ENCODE data around the gene DCBLD1. TPM values are rescaled to one million over a fixed set of nuclear protein-coding genes. Genes with fewer than 3 reads are reported as not detected.

Gene DCBLD1
- total RNA-seq, 1 donor from 2014 or later: 7.5 TPM

DNA sequence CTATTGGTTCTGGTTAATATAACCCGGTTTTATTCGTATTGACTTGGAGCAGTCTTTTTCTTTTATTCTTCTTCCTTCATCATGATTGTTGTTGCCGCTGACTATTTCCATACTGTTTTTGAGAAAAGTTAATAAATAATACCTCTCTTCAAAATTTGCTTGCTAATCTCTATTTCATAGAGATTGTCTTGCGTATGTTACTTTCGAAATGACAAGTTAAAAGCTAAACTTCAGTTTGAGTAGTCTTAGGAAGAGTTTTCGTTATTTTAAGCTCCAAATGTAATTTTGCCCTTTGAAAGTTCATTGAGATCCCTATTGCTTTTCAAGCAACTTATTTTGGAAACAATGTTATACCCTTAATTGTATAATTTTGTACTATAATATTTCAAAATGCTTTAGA, 36.4 kb downstream of the DCBLD1 start:
- Histone ChIP-seq H3K27me3 (no peaks in the 10 kb centered on the region), H3K9me3 (ENCODE audit: low read depth) (no peaks in the 10 kb centered on the region), H3K4me3 (no peak overlapping the region), H3K27ac (no peak overlapping the region), H3K36me3 (no peaks in the 10 kb centered on the region), H3K9ac (no peak overlapping the region), H2AFZ (replicated peaks) (no peak overlapping the region), H3F3A (ENCODE audit: low read depth) (no peaks in the 10 kb centered on the region), H4K20me1 (ENCODE audit: low read depth) (no peaks in the 10 kb centered on the region), H3K4me1 (no peaks in the 10 kb centered on the region), H3K4me2 (no peak overlapping the region), H3K79me2 (ENCODE audit: low read depth) (no peaks in the 10 kb centered on the region)
- Mint-ChIP-seq H3K27me3 (ENCODE audit: insufficient read depth, low read depth) (peaks cover 2% of the 10 kb centered on the region), H3K36me3 (peaks cover 2% of the 10 kb centered on the region), H3K4me1 (no peaks in the 10 kb centered on the region), H3K4me3 (no peak overlapping the region), H3K9me3 (no peaks in the 10 kb centered on the region), H3K27ac (no peak overlapping the region)
- TF ChIP-seq, protein P1, sequence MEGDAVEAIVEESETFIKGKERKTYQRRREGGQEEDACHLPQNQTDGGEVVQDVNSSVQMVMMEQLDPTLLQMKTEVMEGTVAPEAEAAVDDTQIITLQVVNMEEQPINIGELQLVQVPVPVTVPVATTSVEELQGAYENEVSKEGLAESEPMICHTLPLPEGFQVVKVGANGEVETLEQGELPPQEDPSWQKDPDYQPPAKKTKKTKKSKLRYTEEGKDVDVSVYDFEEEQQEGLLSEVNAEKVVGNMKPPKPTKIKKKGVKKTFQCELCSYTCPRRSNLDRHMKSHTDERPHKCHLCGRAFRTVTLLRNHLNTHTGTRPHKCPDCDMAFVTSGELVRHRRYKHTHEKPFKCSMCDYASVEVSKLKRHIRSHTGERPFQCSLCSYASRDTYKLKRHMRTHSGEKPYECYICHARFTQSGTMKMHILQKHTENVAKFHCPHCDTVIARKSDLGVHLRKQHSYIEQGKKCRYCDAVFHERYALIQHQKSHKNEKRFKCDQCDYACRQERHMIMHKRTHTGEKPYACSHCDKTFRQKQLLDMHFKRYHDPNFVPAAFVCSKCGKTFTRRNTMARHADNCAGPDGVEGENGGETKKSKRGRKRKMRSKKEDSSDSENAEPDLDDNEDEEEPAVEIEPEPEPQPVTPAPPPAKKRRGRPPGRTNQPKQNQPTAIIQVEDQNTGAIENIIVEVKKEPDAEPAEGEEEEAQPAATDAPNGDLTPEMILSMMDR (IDR thresholded peaks at IDR 0.05): no peak
- TF ChIP-seq EZH2phosphoT487 (IDR thresholded peaks at IDR 0.05): no peak
- TF ChIP-seq EZH2 (IDR thresholded peaks at IDR 0.05): no peak
- DNase-seq (ENCODE audit: low spot score): no peak

- TF ChIP-seq EZH2 (IDR thresholded peaks at IDR 0.05): no peak
- TF ChIP-seq EZH2phosphoT487 (IDR thresholded peaks at IDR 0.05): no peak
- Histone ChIP-seq H3K4me1 (no peaks in the 10 kb centered on the region), H3K9ac (no peak overlapping the region), H2AFZ (replicated peaks) (no peak overlapping the region), H3K27me3 (no peaks in the 10 kb centered on the region), H3K79me2 (ENCODE audit: low read depth) (no peaks in the 10 kb centered on the region), H3F3A (ENCODE audit: low read depth) (no peaks in the 10 kb centered on the region), H3K27ac (no peak overlapping the region), H3K9me3 (ENCODE audit: low read depth) (no peaks in the 10 kb centered on the region), H3K36me3 (no peaks in the 10 kb centered on the region), H3K4me3 (no peak overlapping the region), H4K20me1 (ENCODE audit: low read depth) (no peaks in the 10 kb centered on the region), H3K4me2 (no peak overlapping the region)
- no peak for DNase-seq (ENCODE audit: low spot score)
- Mint-ChIP-seq H3K27me3 (ENCODE audit: insufficient read depth, low read depth) (peaks cover 2% of the 10 kb centered on the region), H3K27ac (no peak overlapping the region), H3K9me3 (no peaks in the 10 kb centered on the region), H3K4me3 (no peak overlapping the region), H3K4me1 (no peaks in the 10 kb centered on the region), H3K36me3 (peaks cover 2% of the 10 kb centered on the region)
Observed at GRCh38 chr6:117520603-117521395, 38.3 kb downstream of the DCBLD1 start.

DNA sequence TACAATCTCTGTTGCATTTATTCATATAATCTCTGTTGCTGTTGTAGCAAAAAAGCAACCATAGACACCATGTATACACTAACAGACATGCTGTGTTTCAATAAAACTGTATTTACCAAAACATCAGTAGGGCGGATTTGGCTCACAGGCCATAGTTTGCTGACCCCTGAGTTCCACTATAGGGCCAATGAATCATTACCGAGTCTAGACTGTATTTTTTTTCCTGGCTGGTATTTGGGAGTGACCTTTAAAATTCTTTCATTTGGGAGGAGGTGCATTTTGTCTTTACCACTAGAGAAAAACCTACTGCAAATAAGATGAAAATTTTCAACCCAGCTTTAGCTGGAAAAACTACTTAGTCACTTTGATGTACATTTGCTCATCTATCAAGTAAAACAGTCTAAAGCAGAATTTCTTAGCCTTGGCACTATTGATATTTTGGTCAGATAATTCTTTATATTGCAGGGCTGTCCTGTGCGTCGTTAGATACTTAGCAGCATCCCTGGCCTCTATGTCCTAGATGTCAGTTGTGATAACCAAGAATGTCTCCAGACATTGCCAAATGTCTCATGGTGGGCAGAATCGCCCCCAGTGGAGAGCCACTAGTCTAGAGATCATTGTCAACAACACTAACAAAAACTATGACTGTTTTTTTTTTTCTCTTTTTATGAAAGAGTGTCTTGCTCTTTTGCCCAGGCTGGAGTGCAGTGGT, 39.5 kb downstream of the DCBLD1 start:
- H3K4me2 ChIP-seq: no peak overlapping the region
- H3F3A ChIP-seq (ENCODE audit: low read depth): no peaks in the 10 kb centered on the region
- H3K27me3 ChIP-seq: no peaks in the 10 kb centered on the region

DNA sequence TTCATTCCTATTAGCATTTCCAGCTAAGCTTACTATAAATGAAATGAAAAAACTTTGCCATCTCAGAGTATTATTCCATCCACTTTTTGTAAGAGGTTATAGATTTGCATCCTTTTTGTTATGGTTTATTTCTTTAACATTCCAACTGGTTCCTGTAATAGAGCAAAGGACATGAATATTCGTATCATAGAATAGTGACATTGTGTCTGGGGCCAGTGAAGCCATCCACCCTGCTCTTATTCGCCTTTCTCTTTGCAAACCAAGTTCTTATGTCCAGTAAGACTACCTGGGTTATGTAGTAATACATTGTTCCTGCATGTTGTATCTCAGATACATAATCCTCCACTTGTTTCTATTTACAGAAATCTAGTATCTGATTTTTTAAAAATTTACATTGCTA, 43.1 kb downstream of the DCBLD1 start:
- Mint-ChIP-seq H3K4me1 (no peaks in the 10 kb centered on the region), H3K4me3 (no peak overlapping the region), H3K9me3 (no peaks in the 10 kb centered on the region), H3K36me3 (no peaks in the 10 kb centered on the region), H3K27me3 (ENCODE audit: insufficient read depth, low read depth) (peaks cover 2% of the 10 kb centered on the region), H3K27ac (no peak overlapping the region)
- no peak for TF ChIP-seq EZH2 (IDR thresholded peaks at IDR 0.05)
- TF ChIP-seq EZH2phosphoT487 (IDR thresholded peaks at IDR 0.05): no peak
- TF ChIP-seq, protein P1 (IDR thresholded peaks at IDR 0.05): no peak
- Histone ChIP-seq H3K4me2 (no peak overlapping the region), H3K27me3 (no peaks in the 10 kb centered on the region), H3K4me3 (no peak overlapping the region), H3K9ac (no peak overlapping the region), H3K79me2 (ENCODE audit: low read depth) (no peaks in the 10 kb centered on the region), H3K36me3 (no peaks in the 10 kb centered on the region), H3K27ac (no peak overlapping the region), H2AFZ (replicated peaks) (no peak overlapping the region), H4K20me1 (ENCODE audit: low read depth) (no peaks in the 10 kb centered on the region), H3K4me1 (no peaks in the 10 kb centered on the region), H3F3A (ENCODE audit: low read depth) (no peaks in the 10 kb centered on the region), H3K9me3 (ENCODE audit: low read depth) (no peaks in the 10 kb centered on the region)
- no peak for DNase-seq (ENCODE audit: low spot score)

More for the DNA sequence above, 39.5 kb downstream of the DCBLD1 start:
- no peak overlapping the region for H3K4me3 Mint-ChIP-seq
- no peaks in the 10 kb centered on the region for H4K20me1 ChIP-seq (ENCODE audit: low read depth)
- no peak overlapping the region for H3K27ac ChIP-seq
- no peaks in the 10 kb centered on the region for H3K4me1 Mint-ChIP-seq
- H3K4me3 ChIP-seq: no peak overlapping the region
- no peaks in the 10 kb centered on the region for H3K4me1 ChIP-seq
- H2AFZ ChIP-seq (replicated peaks): no peak overlapping the region
- no peak overlapping the region for H3K9ac ChIP-seq
- no peaks in the 10 kb centered on the region for H3K36me3 Mint-ChIP-seq
- H3K79me2 ChIP-seq (ENCODE audit: low read depth): no peaks in the 10 kb centered on the region
- no peaks in the 10 kb centered on the region for H3K36me3 ChIP-seq
- H3K27ac Mint-ChIP-seq: no peak overlapping the region
- H3K9me3 Mint-ChIP-seq: no peaks in the 10 kb centered on the region
- H3K27me3 Mint-ChIP-seq (ENCODE audit: insufficient read depth, low read depth): peaks cover 2% of the 10 kb centered on the region
- H3K9me3 ChIP-seq (ENCODE audit: low read depth): no peaks in the 10 kb centered on the region
- no peak for TF ChIP-seq EZH2phosphoT487 (IDR thresholded peaks at IDR 0.05)
- DNase-seq (ENCODE audit: low spot score): no peak

All from neural progenitor cell (in vitro differentiated cells).